ENCODE data around the gene ATOX1. TPM values are rescaled to one million over a fixed set of nuclear protein-coding genes. Genes with fewer than 3 reads are reported as not detected.
A peak's percentile ranks its signal among the peaks of the same experiment; 100 is the strongest.
"Not testable (repeated sequence)": the region's sequence is repeated elsewhere in the genome, so short reads cannot be mapped to it uniquely, and the experiment has no call there.

The ATOX1 gene
- total and polyA plus RNA-seq, 5 donors: 61.0 to 135 (median 75.5) TPM

- no peak for ATAC-seq
- intact Hi-C loops (cut with DNase I): loop anchor here in 1 of 4 donors (10.0 kb wide), 1 partner anchor 299 kb away; no protein-coding TSS in a partner anchor
These were observed 24.9 kb downstream of the ATOX1 start for GRCh38 chr5:151733358-151734063.

GRCh38 chr5:151730381-151730780 is 28.1 kb downstream of the ATOX1 start:
- Histone ChIP-seq H3K27ac (ENCODE audit: low read length) (no peak overlapping the region), H3K4me1 (ENCODE audit: control insufficient read depth, insufficient read depth, low read length) (no peaks in the 10 kb centered on the region), H3K27me3 (ENCODE audit: control insufficient read depth, insufficient read depth) (no peaks in the 10 kb centered on the region), H3K9me3 (ENCODE audit: control insufficient read depth, low read length) (no peaks in the 10 kb centered on the region), H3K4me3 (ENCODE audit: low read length) (no peak overlapping the region)
- no peak for DNase-seq
- intact Hi-C loops (cut with DNase I): loop anchor here in 1 of 4 donors (10.0 kb wide), 1 partner anchor 296 kb away; no protein-coding TSS in a partner anchor
- 91% methylated on average over 7 of the region's 7 CpGs for WGBS
- ATAC-seq: no peak

More at GRCh38 chr5:151733358-151734063, 24.9 kb downstream of the ATOX1 start:
- peaks cover 2% of the 10 kb centered on the region for H3K4me1 ChIP-seq (ENCODE audit: control insufficient read depth, insufficient read depth, low read length)
- no peak overlapping the region for H3K4me3 ChIP-seq (ENCODE audit: low read length)
- no peaks in the 10 kb centered on the region for H3K9me3 ChIP-seq (ENCODE audit: control insufficient read depth, low read length)
- WGBS: 93% methylated on average over 9 of the region's 9 CpGs
- H3K27me3 ChIP-seq (ENCODE audit: control insufficient read depth, insufficient read depth): no peaks in the 10 kb centered on the region
- no peak overlapping the region for H3K27ac ChIP-seq (ENCODE audit: low read length)
- no peak for DNase-seq

GRCh38 chr5:151729597-151729996 is 28.8 kb downstream of the ATOX1 start:
- H3K4me3 ChIP-seq (ENCODE audit: low read length); DNase-seq; H3K27ac ChIP-seq (ENCODE audit: low read length); H3K9me3 ChIP-seq (ENCODE audit: control insufficient read depth, low read length); H3K27me3 ChIP-seq (ENCODE audit: control insufficient read depth, insufficient read depth); intact Hi-C loops (cut with DNase I); ATAC-seq; H3K4me1 ChIP-seq (ENCODE audit: control insufficient read depth, insufficient read depth, low read length): not testable (repeated sequence)
- WGBS: 71% methylated on average over 5 of the region's 5 CpGs

- 63% methylated on average over 2 of the region's 2 CpGs for WGBS
- intact Hi-C loops (cut with DNase I): loop anchor here in 1 of 4 donors (5.0 kb wide), 1 partner anchor 67 kb away; no protein-coding TSS in a partner anchor
- Histone ChIP-seq H3K4me3 (ENCODE audit: low read length) (no peak overlapping the region), H3K27ac (ENCODE audit: low read length) (no peak overlapping the region), H3K9me3 (ENCODE audit: control insufficient read depth, low read length) (no peaks in the 10 kb centered on the region), H3K27me3 (ENCODE audit: control insufficient read depth, insufficient read depth) (no peaks in the 10 kb centered on the region), H3K4me1 (ENCODE audit: control insufficient read depth, insufficient read depth, low read length) (peaks cover 3% of the 10 kb centered on the region)
- DNase-seq (peak in 2 of 3 donors; percentile 73), ATAC-seq (peak; percentile 18 to 54)
These were observed 34.1 kb downstream of the ATOX1 start for GRCh38 chr5:151724360-151724759.

- Histone ChIP-seq H3K4me1 (ENCODE audit: control insufficient read depth, insufficient read depth, low read length) (peaks cover 10% of the 10 kb centered on the region), H3K9me3 (ENCODE audit: control insufficient read depth, low read length) (no peaks in the 10 kb centered on the region), H3K27ac (ENCODE audit: low read length) (no peak overlapping the region), H3K4me3 (ENCODE audit: low read length) (no peak overlapping the region), H3K27me3 (ENCODE audit: control insufficient read depth, insufficient read depth) (no peaks in the 10 kb centered on the region)
- DNase-seq (no peak), ATAC-seq (no peak)
- intact Hi-C loops (cut with DNase I): loop anchor here in 1 of 4 donors (5.0 kb wide), 1 partner anchor 65 kb away; no protein-coding TSS in a partner anchor
These were observed 35.9 kb downstream of the ATOX1 start for GRCh38 chr5:151722546-151722945.

GRCh38 chr5:151721812-151722391 is 36.5 kb downstream of the ATOX1 start:
- no peak for DNase-seq
- peaks cover 12% of the 10 kb centered on the region for H3K4me1 ChIP-seq (ENCODE audit: control insufficient read depth, insufficient read depth, low read length)
- intact Hi-C loops (cut with DNase I): loop anchor here in 1 of 4 donors (5.0 kb wide), 1 partner anchor 65 kb away; no protein-coding TSS in a partner anchor

GRCh38 chr5:151721087-151721646 is 37.3 kb downstream of the ATOX1 start:
- H3K27me3 ChIP-seq (ENCODE audit: control insufficient read depth, insufficient read depth): no peaks in the 10 kb centered on the region
- DNase-seq (no peak), ATAC-seq (no peak)
- no peaks in the 10 kb centered on the region for H3K9me3 ChIP-seq (ENCODE audit: control insufficient read depth, low read length)
- no peak overlapping the region for H3K4me3 ChIP-seq (ENCODE audit: low read length)
- intact Hi-C loops (cut with DNase I): loop anchor here in 1 of 4 donors (5.0 kb wide), 1 partner anchor 64 kb away; no protein-coding TSS in a partner anchor
- peaks cover 12% of the 10 kb centered on the region for H3K4me1 ChIP-seq (ENCODE audit: control insufficient read depth, insufficient read depth, low read length)
- H3K27ac ChIP-seq (ENCODE audit: low read length): no peak overlapping the region
- WGBS: 84% methylated on average over 3 of the region's 3 CpGs

More at GRCh38 chr5:151721812-151722391, 36.5 kb downstream of the ATOX1 start:
- Histone ChIP-seq H3K9me3 (ENCODE audit: control insufficient read depth, low read length) (no peaks in the 10 kb centered on the region), H3K27ac (ENCODE audit: low read length) (no peak overlapping the region), H3K27me3 (ENCODE audit: control insufficient read depth, insufficient read depth) (no peaks in the 10 kb centered on the region), H3K4me3 (ENCODE audit: low read length) (no peak overlapping the region)
- ATAC-seq: no peak

GRCh38 chr5:151720215-151720614 is 38.2 kb downstream of the ATOX1 start:
- WGBS: 89% methylated on average over 2 of the region's 2 CpGs
- no peak overlapping the region for H3K4me3 ChIP-seq (ENCODE audit: low read length)
- H3K27me3 ChIP-seq (ENCODE audit: control insufficient read depth, insufficient read depth): no peaks in the 10 kb centered on the region
- no peaks in the 10 kb centered on the region for H3K9me3 ChIP-seq (ENCODE audit: control insufficient read depth, low read length)
- no peak for ATAC-seq
- H3K27ac ChIP-seq (ENCODE audit: low read length): no peak overlapping the region
- no peak for DNase-seq
- intact Hi-C loops (cut with DNase I): loop anchor here in 1 of 4 donors (5.0 kb wide), 1 partner anchor 63 kb away; no protein-coding TSS in a partner anchor
- peaks cover 12% of the 10 kb centered on the region for H3K4me1 ChIP-seq (ENCODE audit: control insufficient read depth, insufficient read depth, low read length)

- DNase-seq (peak in 2 of 3 donors; percentile 52 to 59), ATAC-seq (peak; percentile 65 to 74)
- peaks cover 12% of the 10 kb centered on the region for H3K4me1 ChIP-seq (ENCODE audit: control insufficient read depth, insufficient read depth, low read length)
- 80% methylated on average over 6 of the region's 6 CpGs for WGBS
- H3K27me3 ChIP-seq (ENCODE audit: control insufficient read depth, insufficient read depth): no peaks in the 10 kb centered on the region
- H3K9me3 ChIP-seq (ENCODE audit: control insufficient read depth, low read length): no peaks in the 10 kb centered on the region
- peak overlapping the region; percentile 52 for H3K27ac ChIP-seq (ENCODE audit: low read length)
- no peak overlapping the region for H3K4me3 ChIP-seq (ENCODE audit: low read length)
- intact Hi-C loops (cut with DNase I): no loop called here
These were observed 39.0 kb downstream of the ATOX1 start for GRCh38 chr5:151719228-151720000.

GRCh38 chr5:151718646-151719045 is 39.8 kb downstream of the ATOX1 start:
- DNase-seq (no peak), ATAC-seq (peak; percentile 79 to 82)
- intact Hi-C loops (cut with DNase I): no loop called here
- 46% methylated on average over 3 of the region's 3 CpGs for WGBS
- H3K9me3 ChIP-seq (ENCODE audit: control insufficient read depth, low read length): no peaks in the 10 kb centered on the region
- H3K4me3 ChIP-seq (ENCODE audit: low read length): no peak overlapping the region
- H3K4me1 ChIP-seq (ENCODE audit: control insufficient read depth, insufficient read depth, low read length): peaks cover 12% of the 10 kb centered on the region
- peak overlapping the region; percentile 27 for H3K27ac ChIP-seq (ENCODE audit: low read length)
- no peaks in the 10 kb centered on the region for H3K27me3 ChIP-seq (ENCODE audit: control insufficient read depth, insufficient read depth)

Measured in right cardiac atrium (tissue), 5 donors.